Spinal cord (tissue), 10 donors: Measurements from ENCODE around the gene NPAS2. TPM values are rescaled to one million over a fixed set of nuclear protein-coding genes. Genes with fewer than 3 reads are reported as not detected.

Experiments
- DNase-seq, 6 donors: peaks; one replicate each; pipeline versions ENCODE4 v3.0.0 to v3.0.0-alpha.2; 2013 to 2015; ENCODE audit warnings: low spot score in 6 of 6, low read depth in 4 of 6
- H3K27ac ChIP-seq: one replicate; pipeline ENCODE4 v1.5.1; 2013; ENCODE audit warnings: low read depth, low read length, control low read depth
- H3K27me3 ChIP-seq: one replicate; pipeline ENCODE4 v1.6.1; 2013; ENCODE audit warnings: low read length; ENCODE audit not compliant: control insufficient read depth, insufficient read depth
- H3K36me3 ChIP-seq: one replicate; pipeline ENCODE4 v1.6.1; 2013; ENCODE audit warnings: low read length; ENCODE audit not compliant: control insufficient read depth, insufficient read depth
- H3K4me1 ChIP-seq: one replicate; pipeline ENCODE4 v1.6.1; 2013; ENCODE audit warnings: low read length; ENCODE audit not compliant: control insufficient read depth, insufficient read depth
- H3K4me3 ChIP-seq: one replicate; pipeline ENCODE4 v1.5.1; 2013; ENCODE audit warnings: low read depth, low read length, control low read depth
- H3K9me3 ChIP-seq: one replicate; pipeline ENCODE4 v1.6.1; 2013; ENCODE audit warnings: low read length; ENCODE audit not compliant: control insufficient read depth, insufficient read depth
- WGBS: methylation state at CpG from one replicate; pipeline ENCODE4 v1.1.5; 2013; ENCODE audit warnings: missing lambda C conversion rate; ENCODE audit not compliant: insufficient coverage; 5-methylcytosine and 5-hydroxymethylcytosine counted together
- polyA plus RNA-seq, 2 donors: library from polyadenylated mRNA; unstranded; fragments of 120-200 nt; gene quantifications; one replicate each; pipeline ENCODE4 v1.2.1, GENCODE V29; 2013; ENCODE audit not compliant: insufficient read length in 2 of 2
- total RNA-seq, 2 donors: library from RNA; depleted of rRNA in 1 of 2; stranded (reverse); fragments of 120-200 nt in 1 of 2; fragments of >200 nt in 1 of 2; gene quantifications; one replicate each; pipeline versions ENCODE4 v1.2.3 to v1.2.4, GENCODE V29; 2013 to 2014
- donor health status: healthy.

The NPAS2 gene
- total and polyA plus RNA-seq, 4 donors: 6.4 to 24.6 (median 14.6) TPM

GRCh38 chr2:100940766-100941645, 121.1 kb downstream of the NPAS2 start:
- WGBS: 90% methylated on average over 10 of the region's 14 CpGs
- no peaks in the 10 kb centered on the region for H3K27me3 ChIP-seq
- no peak for DNase-seq
- no peak overlapping the region for H3K27ac ChIP-seq
- peaks cover 2% of the 10 kb centered on the region for H3K4me1 ChIP-seq
- H3K4me3 ChIP-seq: no peak overlapping the region
- H3K9me3 ChIP-seq: no peaks in the 10 kb centered on the region
- H3K36me3 ChIP-seq: peaks cover 9% of the 10 kb centered on the region

- WGBS: 84% methylated on average over 7 of the region's 10 CpGs
- peak in 1 of 6 donors; percentile 39 for DNase-seq
- H3K27me3 ChIP-seq: no peaks in the 10 kb centered on the region
- H3K9me3 ChIP-seq: no peaks in the 10 kb centered on the region
- peaks cover 9% of the 10 kb centered on the region for H3K36me3 ChIP-seq
- no peak overlapping the region for H3K4me3 ChIP-seq
- H3K4me1 ChIP-seq: no peaks in the 10 kb centered on the region
- no peak overlapping the region for H3K27ac ChIP-seq
These were observed 121.8 kb downstream of the NPAS2 start for GRCh38 chr2:100941646-100942240.

GRCh38 chr2:100944617-100945432, 124.9 kb downstream of the NPAS2 start:
- WGBS: 92% methylated on average over 18 of the region's 19 CpGs

GRCh38 chr2:100945433-100945740, 125.4 kb downstream of the NPAS2 start:
- Histone ChIP-seq H3K9me3 (no peaks in the 10 kb centered on the region), H3K4me3 (no peak overlapping the region), H3K27ac (no peak overlapping the region), H3K4me1 (no peaks in the 10 kb centered on the region), H3K36me3 (peaks cover 3% of the 10 kb centered on the region), H3K27me3 (no peaks in the 10 kb centered on the region)
- DNase-seq: no peak
- WGBS: 93% methylated on average over 5 of the region's 5 CpGs

More at GRCh38 chr2:100944617-100945432, 124.9 kb downstream of the NPAS2 start:
- DNase-seq: no peak
- Histone ChIP-seq H3K27me3 (no peaks in the 10 kb centered on the region), H3K4me1 (no peaks in the 10 kb centered on the region), H3K27ac (no peak overlapping the region), H3K36me3 (peaks cover 3% of the 10 kb centered on the region), H3K9me3 (no peaks in the 10 kb centered on the region), H3K4me3 (no peak overlapping the region)

- no peak overlapping the region for H3K4me3 ChIP-seq
- peaks cover 3% of the 10 kb centered on the region for H3K36me3 ChIP-seq
- no peaks in the 10 kb centered on the region for H3K4me1 ChIP-seq
- no peak overlapping the region for H3K27ac ChIP-seq
- H3K27me3 ChIP-seq: no peaks in the 10 kb centered on the region
- WGBS: 89% methylated on average over 8 of the region's 8 CpGs
- H3K9me3 ChIP-seq: no peaks in the 10 kb centered on the region
- no peak for DNase-seq
These were observed 126.1 kb downstream of the NPAS2 start for GRCh38 chr2:100945930-100946607.

- no peaks in the 10 kb centered on the region for H3K4me1 ChIP-seq
- H3K36me3 ChIP-seq: peaks cover 3% of the 10 kb centered on the region
- WGBS: 27% methylated on average over 5 of the region's 16 CpGs
- no peaks in the 10 kb centered on the region for H3K9me3 ChIP-seq
- no peak overlapping the region for H3K27ac ChIP-seq
- no peak overlapping the region for H3K4me3 ChIP-seq
- H3K27me3 ChIP-seq: no peaks in the 10 kb centered on the region
- DNase-seq: peak in 2 of 6 donors; percentile 20 to 91
These were observed 129.2 kb downstream of the NPAS2 start for GRCh38 chr2:100948942-100949811.

GRCh38 chr2:100952512-100952911, 132.6 kb downstream of the NPAS2 start:
- Histone ChIP-seq H3K27ac (no peak overlapping the region), H3K4me1 (no peaks in the 10 kb centered on the region), H3K36me3 (peaks cover 8% of the 10 kb centered on the region), H3K9me3 (no peaks in the 10 kb centered on the region), H3K27me3 (no peaks in the 10 kb centered on the region), H3K4me3 (no peak overlapping the region)
- no CpG with 5 or more reads among the region's 2 CpGs for WGBS
- DNase-seq: peak in 1 of 6 donors; percentile 16

- Histone ChIP-seq H3K27ac (no peak overlapping the region), H3K36me3 (peaks cover 8% of the 10 kb centered on the region), H3K9me3 (no peaks in the 10 kb centered on the region), H3K4me1 (no peaks in the 10 kb centered on the region), H3K27me3 (no peaks in the 10 kb centered on the region), H3K4me3 (no peak overlapping the region)
- 91% methylated on average over 6 of the region's 11 CpGs for WGBS
- no peak for DNase-seq
These were observed 133.6 kb downstream of the NPAS2 start for GRCh38 chr2:100953406-100954043.
